Endothelial cell of umbilical vein (primary cell): Measurements from ENCODE around the gene FKBP7.

Source experiments
- EZH2 ChIP-seq: IDR thresholded peaks from 2 replicates; pipeline ENCODE4 v1.6.1; 2012; ENCODE audit warnings: borderline replicate concordance, low read depth, mild to moderate bottlenecking, moderate library complexity, low read length, inconsistent platforms; ENCODE audit not compliant: severe bottlenecking
- FOS ChIP-seq: IDR thresholded peaks from 2 replicates; pipeline ENCODE4 v1.6.1; 2011; ENCODE audit warnings: mild to moderate bottlenecking, low read length, moderate library complexity, borderline replicate concordance; ENCODE audit not compliant: insufficient read depth
- JUN ChIP-seq: IDR thresholded peaks from 2 replicates; pipeline ENCODE4 v1.6.1; 2011; ENCODE audit warnings: borderline replicate concordance, low read depth; ENCODE audit not compliant: insufficient read length, insufficient read depth
- MYC ChIP-seq: IDR thresholded peaks from one replicate; pipeline ENCODE4 v1.6.1; 2011; ENCODE audit warnings: mild to moderate bottlenecking, low read depth, low read length
- POLR2A ChIP-seq: IDR thresholded peaks from 2 replicates; pipeline ENCODE4 v1.6.1; 2012; ENCODE audit warnings: low read depth, mild to moderate bottlenecking, control low read depth, low read length
- POLR2AphosphoS5 ChIP-seq: IDR thresholded peaks from 2 replicates; pipeline ENCODE4 v1.6.1; 2012; ENCODE audit warnings: low read depth, mild to moderate bottlenecking, control low read depth, low read length, moderate library complexity; ENCODE audit not compliant: insufficient read depth
- TF ChIP-seq, protein P1 (sequence below), 2 donors: IDR thresholded peaks; 1 replicate in 1 of 2; 2 replicates in 1 of 2; pipeline ENCODE4 v1.5.1; 2011; ENCODE audit warnings: low read length in 2 of 2, mild to moderate bottlenecking in 2 of 2, moderate library complexity in 2 of 2, control low read depth in 1 of 2, inconsistent platforms in 1 of 2, low read depth in 1 of 2; ENCODE audit not compliant: insufficient read depth in 1 of 2; ENCODE audit errors: extremely low read depth in 1 of 2
- TF ChIP-seq, protein P2 (sequence below): IDR thresholded peaks from 2 replicates; pipeline ENCODE4 v1.6.1; 2011; ENCODE audit not compliant: insufficient read depth, insufficient read length

GRCh38 chr2:178526256-178526655, 47.9 kb upstream of the FKBP7 start:
- TF ChIP-seq, protein P1, sequence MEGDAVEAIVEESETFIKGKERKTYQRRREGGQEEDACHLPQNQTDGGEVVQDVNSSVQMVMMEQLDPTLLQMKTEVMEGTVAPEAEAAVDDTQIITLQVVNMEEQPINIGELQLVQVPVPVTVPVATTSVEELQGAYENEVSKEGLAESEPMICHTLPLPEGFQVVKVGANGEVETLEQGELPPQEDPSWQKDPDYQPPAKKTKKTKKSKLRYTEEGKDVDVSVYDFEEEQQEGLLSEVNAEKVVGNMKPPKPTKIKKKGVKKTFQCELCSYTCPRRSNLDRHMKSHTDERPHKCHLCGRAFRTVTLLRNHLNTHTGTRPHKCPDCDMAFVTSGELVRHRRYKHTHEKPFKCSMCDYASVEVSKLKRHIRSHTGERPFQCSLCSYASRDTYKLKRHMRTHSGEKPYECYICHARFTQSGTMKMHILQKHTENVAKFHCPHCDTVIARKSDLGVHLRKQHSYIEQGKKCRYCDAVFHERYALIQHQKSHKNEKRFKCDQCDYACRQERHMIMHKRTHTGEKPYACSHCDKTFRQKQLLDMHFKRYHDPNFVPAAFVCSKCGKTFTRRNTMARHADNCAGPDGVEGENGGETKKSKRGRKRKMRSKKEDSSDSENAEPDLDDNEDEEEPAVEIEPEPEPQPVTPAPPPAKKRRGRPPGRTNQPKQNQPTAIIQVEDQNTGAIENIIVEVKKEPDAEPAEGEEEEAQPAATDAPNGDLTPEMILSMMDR (IDR thresholded peaks at IDR 0.05; ENCODE audit: extremely low read depth in 1 of 2, insufficient read depth in 1 of 2, low read depth in 1 of 2, low read length in 2 of 2), result no peak
- TF ChIP-seq EZH2 (no peak), POLR2AphosphoS5 (no peak), POLR2A (no peak), FOS (no peak), JUN (no peak), MYC (no peak)
- TF ChIP-seq, protein P2, sequence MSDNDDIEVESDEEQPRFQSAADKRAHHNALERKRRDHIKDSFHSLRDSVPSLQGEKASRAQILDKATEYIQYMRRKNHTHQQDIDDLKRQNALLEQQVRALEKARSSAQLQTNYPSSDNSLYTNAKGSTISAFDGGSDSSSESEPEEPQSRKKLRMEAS, result no peak
